Upper lobe of right lung (tissue), 1 donor: ENCODE measurements around the gene CHAF1A. TPM values are rescaled to one million over a fixed set of nuclear protein-coding genes. Genes with fewer than 3 reads are reported as not detected.

Source experiments
- ATAC-seq: fragments of 200-7000 bp; cut with Tn5 transposase; one replicate; pipeline ENCODE4 v1.9.1; 2020; ENCODE audit warnings: mild to moderate bottlenecking, moderate library complexity
- DNase-seq: peaks from one replicate; pipeline ENCODE4 v3.0.0-alpha.2; 2020
- H3K27ac ChIP-seq: fragments of 200-600 bp; one replicate; pipeline ENCODE4 v1.8.0; 2022
- H3K27me3 ChIP-seq: fragments of 200-600 bp; one replicate; pipeline ENCODE4 v1.8.0; 2022; ENCODE audit warnings: mild to moderate bottlenecking
- H3K36me3 ChIP-seq: fragments of 200-600 bp; one replicate; pipeline ENCODE4 v1.8.0; 2022
- H3K4me1 ChIP-seq: fragments of 200-600 bp; one replicate; pipeline ENCODE4 v1.8.0; 2022
- H3K4me3 ChIP-seq: fragments of 200-600 bp; one replicate; pipeline ENCODE4 v1.8.0; 2022; ENCODE audit warnings: mild to moderate bottlenecking
- H3K9me3 ChIP-seq: fragments of 200-600 bp; one replicate; pipeline ENCODE4 v1.8.0; 2022
- CTCF ChIP-seq: fragments of 200-600 bp; IDR thresholded peaks from one replicate; pipeline ENCODE4 v1.8.0; 2022; ENCODE audit warnings: antibody characterized with exemption
- intact Hi-C: fragments of 100-400 bp; cut with DNase I; formaldehyde crosslinking; loops from one replicate; pipeline ENCODE4 v1.11.0; 2022
- total RNA-seq: library from RNA; stranded (reverse); fragmentation: NEBNext Ultra II Directional; extraction: Animal tissue kit (Norgen Biotek cat#: 25700); gene quantifications from one replicate; pipeline ENCODE4 v1.2.1, GENCODE V29; 2021
- donor health status: DM: no; HTN: yes; CAD: no; lungs with severe emphysema.

Gene CHAF1A
- total RNA-seq, 1 donor from 2014 or later, result 10.8 TPM

DNA sequence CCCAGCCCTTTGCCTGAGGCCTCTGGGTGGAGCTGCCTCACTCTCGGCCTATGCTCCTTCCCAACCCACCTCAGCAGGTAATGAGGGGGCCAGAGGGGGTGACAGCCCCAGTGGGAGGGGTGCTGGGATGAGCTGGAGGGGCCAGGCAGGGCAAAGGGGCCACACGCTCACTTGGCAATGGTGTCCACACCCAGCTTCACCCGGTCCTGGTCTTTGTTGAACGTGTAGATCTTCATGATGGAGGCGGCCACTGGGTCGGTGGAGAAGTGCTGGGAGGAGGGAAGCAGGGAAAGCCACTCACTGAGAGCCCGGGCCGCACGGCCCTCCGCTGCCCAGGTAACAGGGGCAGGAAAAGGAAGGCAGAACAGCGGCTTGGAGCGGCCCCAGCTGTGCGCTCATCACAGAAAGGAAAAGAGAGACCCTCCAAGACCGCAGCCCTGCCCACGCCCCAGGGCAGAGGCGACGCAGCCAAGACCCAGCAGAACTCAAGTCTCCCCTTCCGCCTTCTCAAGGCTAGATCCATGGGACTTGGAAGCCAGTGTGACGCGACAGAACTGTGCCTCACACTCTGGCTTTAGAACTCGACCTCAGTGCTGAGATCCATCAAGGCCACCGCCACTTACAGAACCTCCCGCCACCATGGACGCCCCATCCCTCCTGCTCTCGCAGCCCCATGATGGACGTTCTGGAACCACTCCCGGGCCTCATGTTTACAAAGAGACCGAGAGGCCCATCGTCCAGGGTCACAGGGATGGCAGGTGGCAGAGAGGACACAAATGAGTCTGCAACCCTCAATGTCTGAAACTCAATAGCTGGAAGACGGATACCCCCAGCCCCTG lies 45.9 kb downstream of the CHAF1A start:
- Histone ChIP-seq H3K9me3 (no peaks in the 10 kb centered on the region), H3K4me3 (no peak overlapping the region), H3K27ac (no peak overlapping the region), H3K36me3 (peaks cover 90% of the 10 kb centered on the region), H3K4me1 (no peaks in the 10 kb centered on the region), H3K27me3 (no peaks in the 10 kb centered on the region)
- intact Hi-C loops, result no loop called here
- no peak for TF ChIP-seq CTCF
- no peak for ATAC-seq
- no peak for DNase-seq

GRCh38 chr19:4449022-4449638 lies 46.7 kb downstream of the CHAF1A start:
- H3K4me1 ChIP-seq, result no peaks in the 10 kb centered on the region
- H3K27ac ChIP-seq, result no peak overlapping the region
- no peaks in the 10 kb centered on the region for H3K9me3 ChIP-seq
- DNase-seq (no peak), ATAC-seq (no peak)
- TF ChIP-seq CTCF, result no peak
- intact Hi-C loops, result no loop called here
- peaks cover 97% of the 10 kb centered on the region for H3K36me3 ChIP-seq
- H3K4me3 ChIP-seq, result no peak overlapping the region
- no peaks in the 10 kb centered on the region for H3K27me3 ChIP-seq

DNA sequence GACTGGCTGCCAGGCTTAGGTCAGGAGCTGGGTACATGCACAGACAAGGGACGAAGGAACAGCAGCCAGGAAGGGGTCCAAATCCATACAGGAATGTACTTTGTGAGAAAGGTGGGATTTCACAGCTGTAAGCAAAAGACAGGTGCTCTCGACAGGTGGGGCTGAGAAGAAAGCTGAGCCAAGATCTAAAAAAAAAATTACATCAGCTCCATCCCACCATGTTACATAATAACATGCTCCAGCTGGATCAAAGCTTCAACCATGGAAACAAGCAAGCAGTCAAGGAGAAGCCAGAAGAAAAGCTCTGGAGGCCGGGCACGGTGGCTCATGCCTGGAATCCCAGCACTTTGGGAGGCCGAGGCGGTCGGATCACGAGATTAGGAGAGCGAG lies 47.2 kb downstream of the CHAF1A start:
- ATAC-seq (no peak), DNase-seq (no peak)
- Histone ChIP-seq H3K4me3 (no peak overlapping the region), H3K36me3 (peaks cover 93% of the 10 kb centered on the region), H3K27ac (no peak overlapping the region), H3K9me3 (no peaks in the 10 kb centered on the region), H3K4me1 (no peaks in the 10 kb centered on the region), H3K27me3 (no peaks in the 10 kb centered on the region)
- no peak for TF ChIP-seq CTCF
- intact Hi-C loops, result no loop called here

DNA sequence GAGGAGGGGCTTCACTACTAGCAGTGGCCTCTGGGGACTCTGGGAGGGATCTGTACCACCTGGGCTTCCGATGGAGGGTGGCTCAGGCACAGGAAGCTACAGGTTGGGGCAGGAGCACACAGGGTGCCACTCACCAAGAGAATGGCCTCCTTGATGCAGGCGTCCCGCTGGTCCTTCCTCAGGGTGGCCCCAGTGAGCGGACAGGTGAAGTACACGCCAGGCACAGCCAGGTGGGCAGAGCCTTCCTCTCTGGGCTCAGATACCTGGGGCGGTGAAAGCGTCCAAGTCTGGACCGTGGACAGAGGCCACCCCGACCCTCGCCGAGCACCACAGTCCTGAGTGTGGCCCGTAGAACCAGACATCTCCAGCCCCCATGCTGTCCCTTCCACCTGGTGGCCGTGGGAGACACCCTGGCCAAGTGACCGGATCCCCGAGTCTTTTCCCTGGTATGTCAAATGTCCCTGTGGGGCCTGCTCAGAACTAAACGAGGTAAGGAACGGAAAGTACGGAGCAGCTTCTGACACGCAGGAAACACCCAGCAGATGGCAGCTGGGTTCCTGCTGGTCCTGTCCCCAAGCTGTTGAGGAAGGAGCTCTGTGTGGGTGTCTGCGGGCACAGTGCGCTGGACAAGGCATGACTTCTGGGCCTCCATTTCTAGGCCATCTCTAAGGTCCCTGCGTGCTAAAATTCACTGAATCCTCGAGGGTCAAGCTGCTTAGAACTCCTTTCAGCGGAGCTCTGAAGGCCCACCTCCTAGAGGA lies 50.0 kb downstream of the CHAF1A start:
- peaks cover 65% of the 10 kb centered on the region for H3K36me3 ChIP-seq
- ATAC-seq, result no peak
- H3K27me3 ChIP-seq, result no peaks in the 10 kb centered on the region
- H3K27ac ChIP-seq, result no peak overlapping the region
- no peak overlapping the region for H3K4me3 ChIP-seq
- TF ChIP-seq CTCF, result no peak
- intact Hi-C loops, result no loop called here
- no peaks in the 10 kb centered on the region for H3K9me3 ChIP-seq
- peaks cover 12% of the 10 kb centered on the region for H3K4me1 ChIP-seq
- DNase-seq, result no peak

DNA sequence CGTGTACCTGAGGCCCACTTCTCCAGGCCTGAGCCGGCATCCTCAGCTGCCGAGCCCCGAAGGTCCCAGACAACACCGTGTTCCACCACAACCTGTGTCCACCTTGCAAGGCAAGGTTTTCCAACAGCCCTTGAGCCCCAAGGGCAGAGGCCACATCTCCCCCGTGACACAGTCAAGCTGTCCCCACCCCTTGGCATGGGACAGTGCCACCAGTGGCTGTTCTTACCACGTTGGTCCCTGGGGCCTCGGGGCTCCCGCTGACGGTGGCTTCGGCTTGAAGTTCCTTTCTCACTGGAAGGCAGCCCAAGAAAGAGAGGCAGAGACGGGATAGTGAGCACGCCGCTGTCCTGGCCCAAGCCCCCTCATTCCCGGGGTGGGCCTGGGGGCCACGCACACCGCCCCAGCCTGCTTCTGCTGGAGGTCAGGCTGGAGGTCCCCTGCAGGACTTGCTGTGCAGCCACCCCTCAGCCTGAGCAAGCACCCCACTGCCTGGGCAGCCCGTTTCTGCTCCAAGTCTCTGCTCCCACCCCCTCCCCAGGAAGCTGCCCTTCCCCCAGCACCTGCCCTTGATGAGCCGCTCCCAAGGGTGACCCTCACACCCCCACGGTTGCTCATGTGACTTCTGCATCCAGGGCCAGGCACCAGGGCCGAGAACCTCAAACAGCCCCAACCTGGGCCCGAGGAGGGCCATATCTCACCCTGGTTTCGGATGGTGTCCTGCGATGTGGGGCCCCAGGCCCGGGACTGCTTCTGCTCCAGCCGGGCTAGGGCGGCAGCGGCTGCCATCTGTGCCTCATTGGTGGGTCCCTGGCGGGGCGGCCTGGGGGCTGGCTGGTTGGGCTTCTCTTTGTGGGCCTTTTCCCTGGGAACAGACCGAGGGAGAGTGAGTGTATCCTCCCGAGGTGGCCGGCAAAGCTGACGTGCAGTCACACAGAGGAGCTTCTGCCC lies 51.1 kb downstream of the CHAF1A start:
- peaks cover 55% of the 10 kb centered on the region for H3K36me3 ChIP-seq
- DNase-seq, result no peak

More for the DNA sequence above, 51.1 kb downstream of the CHAF1A start:
- H3K9me3 ChIP-seq, result no peaks in the 10 kb centered on the region
- H3K27ac ChIP-seq, result no peak overlapping the region
- no peak for TF ChIP-seq CTCF
- peaks cover 12% of the 10 kb centered on the region for H3K4me1 ChIP-seq
- H3K27me3 ChIP-seq, result no peaks in the 10 kb centered on the region
- H3K4me3 ChIP-seq, result no peak overlapping the region
- intact Hi-C loops, result no loop called here
- no peak for ATAC-seq
